Endothelial cell of umbilical vein (primary cell): ENCODE measurements around the gene KIF4A.

Experiments used
- CTCF ChIP-seq, 2 donors: IDR thresholded peaks; 1 replicate in 1 of 2; 2 replicates in 1 of 2; pipeline ENCODE4 v1.5.1; 2011; ENCODE audit warnings: low read length in 2 of 2, mild to moderate bottlenecking in 2 of 2, moderate library complexity in 2 of 2, control low read depth in 1 of 2, inconsistent platforms in 1 of 2, low read depth in 1 of 2; ENCODE audit not compliant: insufficient read depth in 1 of 2; ENCODE audit errors: extremely low read depth in 1 of 2
- EZH2 ChIP-seq: IDR thresholded peaks from 2 replicates; pipeline ENCODE4 v1.6.1; 2012; ENCODE audit warnings: borderline replicate concordance, low read depth, mild to moderate bottlenecking, moderate library complexity, low read length, inconsistent platforms; ENCODE audit not compliant: severe bottlenecking
- FOS ChIP-seq: IDR thresholded peaks from 2 replicates; pipeline ENCODE4 v1.6.1; 2011; ENCODE audit warnings: mild to moderate bottlenecking, low read length, moderate library complexity, borderline replicate concordance; ENCODE audit not compliant: insufficient read depth
- GATA2 ChIP-seq: IDR thresholded peaks from 2 replicates; pipeline ENCODE4 v1.7.0; 2011; ENCODE audit warnings: low read depth, mild to moderate bottlenecking, moderate library complexity, mixed read lengths, low read length; ENCODE audit not compliant: insufficient read length, insufficient read depth
- JUN ChIP-seq: IDR thresholded peaks from 2 replicates; pipeline ENCODE4 v1.6.1; 2011; ENCODE audit warnings: borderline replicate concordance, low read depth; ENCODE audit not compliant: insufficient read length, insufficient read depth
- MAX ChIP-seq: IDR thresholded peaks from 2 replicates; pipeline ENCODE4 v1.6.1; 2011; ENCODE audit not compliant: insufficient read depth, insufficient read length
- MYC ChIP-seq: IDR thresholded peaks from one replicate; pipeline ENCODE4 v1.6.1; 2011; ENCODE audit warnings: mild to moderate bottlenecking, low read depth, low read length
- POLR2A ChIP-seq: IDR thresholded peaks from 2 replicates; pipeline ENCODE4 v1.6.1; 2012; ENCODE audit warnings: low read depth, mild to moderate bottlenecking, control low read depth, low read length
- POLR2AphosphoS5 ChIP-seq: IDR thresholded peaks from 2 replicates; pipeline ENCODE4 v1.6.1; 2012; ENCODE audit warnings: low read depth, mild to moderate bottlenecking, control low read depth, low read length, moderate library complexity; ENCODE audit not compliant: insufficient read depth

- TF ChIP-seq CTCF (IDR thresholded peaks at IDR 0.05; ENCODE audit: extremely low read depth in 1 of 2, insufficient read depth in 1 of 2, low read depth in 1 of 2, low read length in 2 of 2) (no peak), POLR2AphosphoS5 (no peak), EZH2 (no peak), POLR2A (no peak), JUN (no peak), MYC (no peak), MAX (no peak), FOS (no peak), GATA2 (no peak)
These were observed 171.1 kb downstream of the KIF4A start for GRCh38 chrX:70461026-70461425.
